ENCODE measurements around the gene FGFR3. TPM values are rescaled to one million over a fixed set of nuclear protein-coding genes. Genes with fewer than 3 reads are reported as not detected.
"Not testable (repeated sequence)": the region's sequence is repeated elsewhere in the genome, so short reads cannot be mapped to it uniquely, and the experiment has no call there.

FGFR3 gene
- total RNA-seq, 1 experiment from 2014 or later = 8.9 TPM

GRCh38 chr4:1832690-1833089, 39.6 kb downstream of the FGFR3 start:
- peaks cover 12% of the 10 kb centered on the region; the same call in 1 of the 2 replicates for H3K36me3 ChIP-seq
- DNase-seq = no peak
- H3K9me3 ChIP-seq = no peaks in the 10 kb centered on the region
- H3K4me3 ChIP-seq = no peak overlapping the region
- no peaks in the 10 kb centered on the region for H3K27me3 ChIP-seq

- no peaks in the 10 kb centered on the region for H3K27me3 ChIP-seq
- DNase-seq = no peak
- H3K4me3 ChIP-seq = no peak overlapping the region
- H3K36me3 ChIP-seq = peaks cover 12% of the 10 kb centered on the region; the same call in 1 of the 2 replicates
- no peaks in the 10 kb centered on the region for H3K9me3 ChIP-seq
Measured at GRCh38 chr4:1833307-1834046, 40.4 kb downstream of the FGFR3 start.

- H3K9me3 ChIP-seq = no peaks in the 10 kb centered on the region
- peaks cover 14% of the 10 kb centered on the region; the same call in 1 of the 2 replicates for H3K36me3 ChIP-seq
- H3K4me3 ChIP-seq = no peak overlapping the region
- H3K27me3 ChIP-seq = no peaks in the 10 kb centered on the region
- no peak for DNase-seq
Measured at GRCh38 chr4:1834047-1834775, 41.1 kb downstream of the FGFR3 start.

- peaks cover 17% of the 10 kb centered on the region; the same call in 1 of the 2 replicates for H3K36me3 ChIP-seq
- H3K27me3 ChIP-seq, DNase-seq, H3K9me3 ChIP-seq, H3K4me3 ChIP-seq: not testable (repeated sequence)
Measured at GRCh38 chr4:1835836-1836235, 42.7 kb downstream of the FGFR3 start.

- Histone ChIP-seq H3K36me3 (peaks cover 17% of the 10 kb centered on the region; the same call in 1 of the 2 replicates), H3K9me3 (no peaks in the 10 kb centered on the region), H3K4me3 (no peak overlapping the region), H3K27me3 (no peaks in the 10 kb centered on the region)
- no peak for DNase-seq
Measured at GRCh38 chr4:1836650-1837049, 43.6 kb downstream of the FGFR3 start.

GRCh38 chr4:1837069-1837468, 44.0 kb downstream of the FGFR3 start:
- no peak overlapping the region for H3K4me3 ChIP-seq
- no peaks in the 10 kb centered on the region for H3K9me3 ChIP-seq
- H3K27me3 ChIP-seq = no peaks in the 10 kb centered on the region
- H3K36me3 ChIP-seq = peaks cover 17% of the 10 kb centered on the region; the same call in 1 of the 2 replicates
- no peak for DNase-seq

GRCh38 chr4:1839282-1839681, 46.2 kb downstream of the FGFR3 start:
- Histone ChIP-seq H3K4me3 (no peak overlapping the region), H3K9me3 (no peaks in the 10 kb centered on the region), H3K36me3 (peaks cover 15% of the 10 kb centered on the region; the same call in 1 of the 2 replicates), H3K27me3 (no peaks in the 10 kb centered on the region)
- DNase-seq = no peak

- H3K27me3 ChIP-seq = no peaks in the 10 kb centered on the region
- no peaks in the 10 kb centered on the region for H3K9me3 ChIP-seq
- H3K4me3 ChIP-seq = no peak overlapping the region
- no peak for DNase-seq
- peaks cover 14% of the 10 kb centered on the region for H3K36me3 ChIP-seq
Measured at GRCh38 chr4:1841201-1841886, 48.3 kb downstream of the FGFR3 start.

GRCh38 chr4:1841887-1842210, 48.8 kb downstream of the FGFR3 start:
- Histone ChIP-seq H3K4me3 (no peak overlapping the region), H3K27me3 (no peaks in the 10 kb centered on the region), H3K9me3 (no peaks in the 10 kb centered on the region), H3K36me3 (peaks cover 18% of the 10 kb centered on the region)
- DNase-seq = no peak

GRCh38 chr4:1842339-1842895, 49.3 kb downstream of the FGFR3 start:
- no peaks in the 10 kb centered on the region for H3K27me3 ChIP-seq
- no peak for DNase-seq
- no peaks in the 10 kb centered on the region for H3K9me3 ChIP-seq
- H3K4me3 ChIP-seq = no peak overlapping the region
- H3K36me3 ChIP-seq = peaks cover 15% of the 10 kb centered on the region

- DNase-seq = peak; percentile 29
- H3K27me3 ChIP-seq = no peaks in the 10 kb centered on the region
- peaks cover 15% of the 10 kb centered on the region for H3K36me3 ChIP-seq
- H3K9me3 ChIP-seq = no peaks in the 10 kb centered on the region
- no peak overlapping the region for H3K4me3 ChIP-seq
Measured at GRCh38 chr4:1842993-1843448, 49.9 kb downstream of the FGFR3 start.

GRCh38 chr4:1843852-1844251, 50.8 kb downstream of the FGFR3 start:
- Histone ChIP-seq H3K4me3 (no peak overlapping the region), H3K36me3 (peaks cover 15% of the 10 kb centered on the region), H3K9me3 (no peaks in the 10 kb centered on the region), H3K27me3 (no peaks in the 10 kb centered on the region)
- no peak for DNase-seq

- peaks cover 10% of the 10 kb centered on the region for H3K36me3 ChIP-seq
- H3K9me3 ChIP-seq, DNase-seq, H3K27me3 ChIP-seq, H3K4me3 ChIP-seq: not testable (repeated sequence)
Measured at GRCh38 chr4:1844618-1845017, 51.5 kb downstream of the FGFR3 start.

- no peak for DNase-seq
- H3K4me3 ChIP-seq = no peak overlapping the region
- H3K27me3 ChIP-seq = no peaks in the 10 kb centered on the region
Measured at GRCh38 chr4:1846580-1846979, 53.5 kb downstream of the FGFR3 start.

GRCh38 chr4:1850276-1850675, 57.2 kb downstream of the FGFR3 start:
- DNase-seq = no peak
- Histone ChIP-seq H3K9me3 (no peaks in the 10 kb centered on the region), H3K27me3 (no peaks in the 10 kb centered on the region), H3K36me3 (peaks cover 13% of the 10 kb centered on the region), H3K4me3 (no peak overlapping the region)

More at GRCh38 chr4:1846580-1846979, 53.5 kb downstream of the FGFR3 start:
- no peaks in the 10 kb centered on the region for H3K9me3 ChIP-seq
- H3K36me3 ChIP-seq = peaks cover 10% of the 10 kb centered on the region

GRCh38 chr4:1851160-1851559, 58.1 kb downstream of the FGFR3 start:
- no peaks in the 10 kb centered on the region for H3K27me3 ChIP-seq
- peaks cover 9% of the 10 kb centered on the region for H3K36me3 ChIP-seq
- DNase-seq = no peak
- H3K4me3 ChIP-seq = no peak overlapping the region
- no peaks in the 10 kb centered on the region for H3K9me3 ChIP-seq
